ENCODE results near the gene LRRC45.

The LRRC45 gene

DNA sequence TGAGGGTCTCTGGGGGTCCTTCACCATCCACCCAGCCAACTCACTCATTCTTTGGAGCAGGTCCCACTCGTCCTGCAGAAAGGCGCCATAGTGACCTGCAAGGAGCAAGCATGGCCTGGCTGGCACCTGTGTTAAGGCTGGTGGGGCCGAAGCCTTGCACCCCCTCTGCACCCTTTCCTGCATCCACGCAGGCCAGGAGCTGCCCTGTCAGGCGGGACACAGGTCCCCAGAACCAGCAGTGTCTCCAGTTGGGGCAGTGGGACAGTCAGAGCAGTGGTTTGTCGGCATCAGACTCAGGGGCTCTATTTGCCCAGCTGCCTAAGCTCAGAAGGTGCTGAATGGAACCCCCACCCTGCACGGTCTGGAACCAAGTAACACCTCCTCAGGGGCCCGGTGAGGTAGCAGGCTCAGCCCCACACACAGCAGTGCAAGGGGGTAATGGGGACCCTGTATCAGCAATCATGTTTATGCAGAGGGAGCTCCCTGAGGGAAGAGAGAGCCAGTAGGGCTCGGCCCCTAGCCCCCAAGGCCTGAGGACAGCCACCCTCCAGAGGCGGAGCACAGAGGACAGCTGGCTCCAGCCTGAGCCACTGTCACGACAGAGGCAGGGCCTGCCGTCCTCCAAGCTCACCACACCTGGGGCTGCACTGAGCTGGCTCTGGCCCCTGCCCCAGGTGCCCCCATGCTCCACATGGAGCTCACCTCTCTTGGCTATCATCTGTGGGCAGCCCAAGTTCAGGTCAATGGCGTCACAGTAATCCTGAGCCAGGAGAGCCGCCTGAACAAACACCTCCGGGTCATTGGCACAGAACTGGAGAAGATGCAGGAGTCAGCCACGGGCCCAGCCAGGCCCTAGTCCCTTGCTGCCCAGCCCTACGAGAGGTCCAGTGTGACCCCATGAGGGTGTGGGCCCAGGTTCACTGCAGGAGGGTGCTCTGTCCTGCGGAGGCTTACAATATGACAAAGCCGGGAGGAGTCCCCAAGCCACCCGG lies 40.6 kb downstream of the LRRC45 start:
- DNase-seq (ENCODE audit: low spot score): no peak

GRCh38 chr17:82064433-82065192 lies 41.5 kb downstream of the LRRC45 start:
- DNase-seq (ENCODE audit: low spot score): no peak

DNA sequence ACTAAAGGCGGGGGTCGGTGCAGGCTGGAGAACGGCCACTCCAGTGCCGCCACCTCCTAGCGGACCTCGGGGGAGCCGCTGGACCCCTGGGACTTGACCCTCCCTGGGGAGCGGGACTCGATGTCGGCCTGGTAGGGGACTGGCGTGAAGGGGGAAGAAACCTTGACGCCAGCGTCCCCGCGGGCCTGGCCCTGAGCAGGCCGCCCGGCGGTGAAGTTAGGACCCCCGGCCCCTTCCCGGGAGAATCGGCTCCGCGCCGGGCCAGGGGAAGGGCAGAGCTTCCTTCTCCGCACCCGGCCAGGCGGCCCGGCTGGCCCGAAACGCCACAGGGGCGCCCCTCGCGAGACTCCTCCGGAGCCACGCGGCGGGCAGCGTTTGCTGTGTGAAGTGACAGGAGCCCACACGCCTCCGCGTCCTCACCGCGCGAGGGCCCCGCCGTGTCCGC lies 42.1 kb downstream of the LRRC45 start:
- no peak for DNase-seq (ENCODE audit: low spot score)

GRCh38 chr17:82065638-82066303 lies 42.7 kb downstream of the LRRC45 start, which contains the start of gene DUS1L:
Gene DUS1L (minus strand): TSS chr17:82065804. CDS start chr17:82065059, 745 bp downstream.
- DNase-seq (ENCODE audit: low spot score): no peak

- DNase-seq (ENCODE audit: low spot score): no peak
Observed at GRCh38 chr17:82070611-82071010, 47.5 kb downstream of the LRRC45 start.

- no peak for DNase-seq (ENCODE audit: low spot score)
Observed at GRCh38 chr17:82072827-82073226, 49.7 kb downstream of the LRRC45 start.

DNA sequence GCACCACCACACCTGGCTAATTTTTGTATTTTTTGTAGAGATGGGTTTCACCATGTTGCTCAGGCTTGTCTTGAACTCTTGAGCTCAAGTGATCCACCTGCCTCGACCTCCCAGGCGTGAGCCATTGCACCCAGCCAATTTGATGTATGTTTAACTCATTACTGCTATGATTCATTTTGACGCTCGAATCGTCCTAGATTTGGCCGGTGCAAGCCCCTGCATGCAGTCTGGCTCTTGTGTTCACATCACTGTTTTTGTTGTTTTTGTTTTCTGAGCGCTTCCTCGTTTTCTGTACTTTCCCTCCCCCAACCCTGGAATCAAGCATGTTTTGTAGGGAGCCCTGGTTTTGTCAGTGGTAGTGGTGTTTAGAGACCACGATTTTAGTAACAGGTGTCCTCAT lies 50.3 kb downstream of the LRRC45 start:
- no peak for DNase-seq (ENCODE audit: low spot score)

- DNase-seq (ENCODE audit: low spot score): no peak
Observed at GRCh38 chr17:82076018-82076784, 53.1 kb downstream of the LRRC45 start.

DNA sequence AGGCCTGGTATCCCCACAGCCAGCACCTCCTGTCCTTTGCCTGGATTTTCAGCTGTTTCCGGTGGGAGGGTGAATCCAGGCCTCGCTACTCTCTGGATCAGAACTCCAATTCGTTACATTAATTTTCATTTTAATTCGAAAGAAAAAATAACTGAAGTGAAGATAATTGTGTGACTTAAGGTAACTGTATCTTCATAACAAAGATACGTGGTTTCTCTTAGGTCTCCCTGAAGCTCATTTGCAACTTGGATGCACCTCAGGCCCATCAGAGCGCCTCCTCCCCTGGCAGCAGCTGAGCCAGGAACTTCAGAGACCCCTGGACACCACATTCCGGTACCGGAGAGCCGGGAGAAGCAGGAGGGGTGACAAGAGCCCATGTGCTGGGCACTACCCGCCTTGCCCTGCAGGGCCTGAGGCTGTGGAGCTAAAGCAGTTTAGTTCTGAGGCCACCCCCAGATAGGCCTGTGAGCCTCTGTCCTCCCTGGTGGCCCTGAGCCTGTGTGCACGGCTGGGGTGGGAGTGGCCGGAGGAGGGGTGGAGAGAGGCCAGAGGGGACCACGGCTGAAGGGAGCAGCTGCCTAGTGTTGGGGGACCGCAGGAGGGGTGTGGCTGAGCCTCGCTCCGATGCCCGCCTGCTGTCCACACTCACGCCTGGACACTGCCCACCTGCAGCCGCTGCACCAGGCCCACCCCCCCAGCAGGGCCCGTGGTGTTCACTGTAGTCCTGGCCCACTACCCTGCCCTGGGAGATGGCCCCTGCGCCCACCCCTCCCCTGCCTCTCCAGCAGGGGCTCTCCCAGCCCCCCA lies 53.9 kb downstream of the LRRC45 start:
- no peak for DNase-seq (ENCODE audit: low spot score)

DNA sequence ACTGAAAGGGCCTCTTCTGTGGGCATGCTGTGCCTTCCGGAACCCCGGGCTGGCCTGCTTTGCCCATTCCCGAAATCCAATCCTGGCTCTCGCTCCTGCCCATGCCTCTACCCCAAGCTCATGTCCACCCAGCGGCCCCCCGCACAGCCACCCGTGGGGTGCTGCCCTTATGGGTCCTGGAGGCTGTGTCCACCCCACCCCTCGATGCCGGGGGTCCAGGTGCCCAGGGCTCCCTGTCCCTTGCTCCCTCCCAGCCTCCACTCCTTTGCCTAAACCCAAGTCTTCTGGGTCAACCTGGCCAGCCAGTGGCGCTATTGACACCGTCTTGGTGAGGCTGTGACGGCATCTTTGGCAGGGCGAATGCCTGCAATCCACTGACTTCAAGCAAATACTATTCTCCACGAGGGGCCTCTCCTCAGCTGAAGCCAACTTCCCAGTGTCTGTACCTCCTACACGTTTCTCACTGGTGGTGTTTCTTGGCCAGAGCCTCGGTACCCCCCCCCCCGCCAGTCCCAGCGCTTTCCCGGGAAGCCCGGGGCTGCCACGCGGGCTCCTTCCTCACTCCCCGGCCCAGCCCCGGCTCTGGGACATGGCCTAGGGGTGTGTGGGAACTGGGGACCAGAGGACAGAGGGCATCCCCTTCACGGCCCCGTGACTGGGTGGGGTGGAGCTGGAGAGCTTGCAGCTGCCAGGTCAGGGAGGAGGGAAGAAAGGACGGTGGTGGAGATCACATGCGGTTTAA lies 54.7 kb downstream of the LRRC45 start:
- DNase-seq (ENCODE audit: low spot score): no peak

DNA sequence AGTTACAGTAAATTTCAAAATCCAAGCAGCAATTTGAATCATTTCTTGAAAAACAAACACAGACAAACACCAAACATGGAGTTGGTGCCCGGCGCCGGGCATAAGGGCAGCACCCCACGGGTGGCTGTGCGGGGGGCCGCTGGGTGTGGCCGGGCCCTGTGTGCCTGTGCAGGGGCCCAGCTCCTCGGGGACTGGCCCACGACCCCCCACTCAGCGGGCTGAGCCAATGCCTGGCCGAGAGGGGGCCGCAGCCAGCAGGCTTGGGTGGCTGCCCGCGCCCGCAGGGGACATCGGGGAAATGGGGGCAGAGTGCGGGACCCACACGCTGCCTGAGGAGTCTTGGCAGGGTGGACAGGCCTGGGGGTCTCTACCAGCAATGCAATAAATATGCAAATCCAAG lies 55.3 kb downstream of the LRRC45 start:
- no peak for DNase-seq (ENCODE audit: low spot score)

DNA sequence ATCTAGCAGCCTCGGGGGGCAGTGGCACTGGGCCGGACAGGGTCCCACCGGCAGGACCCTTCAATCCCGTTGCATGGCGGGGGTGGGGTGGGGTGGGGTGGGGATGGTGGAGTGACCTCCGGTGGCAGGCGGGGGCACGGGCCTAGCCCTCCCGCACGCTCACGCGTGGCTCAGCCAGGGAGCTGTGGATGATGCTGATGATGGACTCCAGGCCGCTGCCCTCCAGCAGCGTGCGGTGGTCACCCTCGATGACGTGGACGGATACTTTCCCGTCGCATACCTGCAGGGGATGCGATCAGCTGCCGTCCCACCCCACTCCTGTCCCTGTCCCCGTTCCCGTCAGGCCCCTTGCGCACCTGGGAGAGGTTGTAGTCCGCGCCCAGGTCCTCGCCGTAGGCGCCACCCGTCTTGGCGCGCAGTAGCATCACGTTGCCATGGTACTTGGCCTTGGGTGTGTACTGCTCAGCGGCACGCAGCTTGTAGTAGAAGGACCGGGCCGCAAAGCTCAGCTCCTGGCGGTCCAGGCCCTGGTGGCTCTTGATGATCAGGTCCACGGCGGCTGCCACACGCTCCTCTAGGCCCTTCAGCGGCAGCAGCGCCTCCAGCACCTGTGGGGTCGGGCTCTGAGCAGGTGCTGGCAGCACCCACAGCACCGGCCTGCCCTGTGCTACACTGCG lies 56.0 kb downstream of the LRRC45 start:
- DNase-seq (ENCODE audit: low spot score): no peak

DNA sequence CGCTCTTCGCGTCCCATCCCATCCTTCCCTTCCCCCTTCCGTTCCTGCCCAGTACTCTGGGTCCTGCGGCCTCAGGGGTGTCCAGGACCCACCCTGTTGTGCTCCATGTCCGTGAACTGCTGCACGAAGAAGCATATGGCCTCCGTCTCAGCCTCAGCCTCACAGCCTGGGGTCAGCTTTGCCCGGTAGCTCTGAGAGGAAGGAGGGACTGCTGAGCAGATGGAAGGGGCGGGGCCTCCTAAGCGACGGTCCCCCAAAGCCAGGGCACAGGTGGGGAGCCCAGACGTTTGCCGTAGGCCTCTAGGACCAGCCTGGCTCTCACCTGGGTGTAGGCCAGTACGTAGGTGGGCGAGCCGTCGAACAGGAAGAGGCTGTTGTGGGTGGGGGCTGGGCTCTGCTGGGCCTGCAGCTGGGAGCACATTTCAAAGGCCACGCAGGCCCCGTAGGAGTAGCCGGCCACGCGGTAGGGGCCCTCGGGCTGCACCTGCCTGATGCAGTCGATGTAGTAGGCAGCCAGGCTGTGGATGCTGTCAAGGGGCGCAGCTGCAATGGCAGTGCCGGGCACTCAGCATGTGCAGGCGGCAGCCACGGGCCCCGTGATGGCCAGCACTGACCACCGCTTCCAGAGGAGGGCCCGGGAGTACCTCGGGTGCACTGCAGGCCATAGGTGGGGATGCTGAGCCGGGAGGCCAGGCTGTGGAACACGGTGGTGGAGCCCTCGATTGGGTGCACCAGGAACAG lies 57.1 kb downstream of the LRRC45 start:
- DNase-seq (ENCODE audit: low spot score): no peak

Measured in pons (tissue), 1 donor.